HG03103 (cell line): ENCODE measurements around the gene HAPSTR1.
A peak's percentile ranks its signal among the peaks of the same experiment; 100 is the strongest.
"Not testable (repeated sequence)": the region's sequence is repeated elsewhere in the genome, so short reads cannot be mapped to it uniquely, and the experiment has no call there.

Experiments used
- ATAC-seq: cut with Tn5 transposase; IDR thresholded peaks from one replicate; pipeline ENCODE4 v1.9.1; 2021; ENCODE audit warnings: low read depth; ENCODE audit not compliant: unreplicated experiment

HAPSTR1 gene, protein sequence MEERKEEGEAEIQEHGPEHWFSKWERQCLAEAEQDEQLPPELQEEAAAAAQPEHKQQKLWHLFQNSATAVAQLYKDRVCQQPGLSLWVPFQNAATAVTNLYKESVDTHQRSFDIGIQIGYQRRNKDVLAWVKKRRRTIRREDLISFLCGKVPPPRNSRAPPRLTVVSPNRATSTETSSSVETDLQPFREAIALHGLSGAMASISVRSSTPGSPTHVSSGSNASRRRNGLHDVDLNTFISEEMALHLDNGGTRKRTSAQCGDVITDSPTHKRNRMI

DNA sequence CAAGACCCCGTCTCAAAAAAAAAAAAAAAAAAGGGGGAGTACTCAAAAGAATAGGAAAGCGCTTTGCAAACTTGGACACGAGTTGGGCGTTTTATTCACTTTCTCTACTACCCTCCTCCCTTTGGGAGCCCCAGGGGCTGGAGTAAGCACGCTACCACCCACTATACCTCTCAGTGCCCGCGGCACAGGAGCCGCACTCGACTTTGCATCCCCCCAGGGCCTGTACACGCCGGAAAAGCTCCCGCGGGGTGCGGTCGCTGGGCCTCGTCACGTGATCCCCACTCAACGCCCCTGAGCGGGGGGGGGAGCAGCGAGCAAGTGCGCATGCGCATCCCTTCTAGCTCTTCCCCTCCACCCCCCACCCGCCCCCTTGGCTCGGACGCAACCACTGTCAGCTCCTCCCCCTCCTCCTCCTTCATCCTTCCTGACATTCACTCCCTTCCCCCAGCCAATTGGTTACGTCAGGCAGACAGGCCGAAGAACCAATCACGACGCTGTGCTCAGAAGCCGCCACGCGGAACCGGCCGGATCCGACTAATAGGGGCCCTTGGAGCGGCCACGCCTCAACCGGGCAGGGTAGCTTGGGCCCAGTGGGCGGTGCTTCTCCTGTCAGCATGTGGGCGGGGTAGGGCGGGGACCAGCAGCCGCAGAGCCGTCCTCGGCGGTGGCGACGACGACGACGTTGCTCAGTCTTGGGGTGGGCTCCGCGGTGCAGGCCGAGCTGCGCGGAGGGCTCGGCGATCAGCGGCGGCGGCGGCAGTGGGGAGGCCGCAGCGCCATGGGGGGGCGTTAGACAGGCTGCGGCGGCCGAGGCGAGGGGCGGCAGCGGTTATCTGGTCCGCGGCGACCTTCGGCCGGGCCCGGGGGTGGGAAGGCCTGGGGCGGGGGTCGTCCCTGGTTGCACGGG is at the start of gene HAPSTR1:
HAPSTR1 (plus strand) TSS at position 685 of the 907 bp plus-strand sequence. CDS start 401 bp downstream, outside the sequence.
- peak; percentile 86 for ATAC-seq

DNA sequence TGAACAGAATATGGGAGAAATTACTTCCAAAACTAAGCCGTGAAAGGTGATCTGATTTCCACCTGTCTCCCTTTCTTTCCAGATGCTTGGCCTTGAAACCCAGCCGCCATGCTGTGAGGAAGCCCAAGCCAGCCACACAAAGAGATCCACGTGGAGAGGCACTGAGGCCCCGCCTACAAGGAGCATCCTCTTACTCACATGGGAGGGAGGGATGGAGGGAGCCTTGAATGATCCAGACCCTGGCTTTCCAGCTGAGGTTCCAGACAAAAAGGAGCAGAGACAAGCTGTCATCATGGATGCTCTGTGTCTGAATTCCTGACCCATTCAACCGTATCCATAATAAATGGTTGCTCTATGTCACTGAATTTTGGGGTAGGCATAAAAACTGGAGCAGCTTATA is 48.9 kb upstream of the HAPSTR1 start:
- no peak for ATAC-seq

DNA sequence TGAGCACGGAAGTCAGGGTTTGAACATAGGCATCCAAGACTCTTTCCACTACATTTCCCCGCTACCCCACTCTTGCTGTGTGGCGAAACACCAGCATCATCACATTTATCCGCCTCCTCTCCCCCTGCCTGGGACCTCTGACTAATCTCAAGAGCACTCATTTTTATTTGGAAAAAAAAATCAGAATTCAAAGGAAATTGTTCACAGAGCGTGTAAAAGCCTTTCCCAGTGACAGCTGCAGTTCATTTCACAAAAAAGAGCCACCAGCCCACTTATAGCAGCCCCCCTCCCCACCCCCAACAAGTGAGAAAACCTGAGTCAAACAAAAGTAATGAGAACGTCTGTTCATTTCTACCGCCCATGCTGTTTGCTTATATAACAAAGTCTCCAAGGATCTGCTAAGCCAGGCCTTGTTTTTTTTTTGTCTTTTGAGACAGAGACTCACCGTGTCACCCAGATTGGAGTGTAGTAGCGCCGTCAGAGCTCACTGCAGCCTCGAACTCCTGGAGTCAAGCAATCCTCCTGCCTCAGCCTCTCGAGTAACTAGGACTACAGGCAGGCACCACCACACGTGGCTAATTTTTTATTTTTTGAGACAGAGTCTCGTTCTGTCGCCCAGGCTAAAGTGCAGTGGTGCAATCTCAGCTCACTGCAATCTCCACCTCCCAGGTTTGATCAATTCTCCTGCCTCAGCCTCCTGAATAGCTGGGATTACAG is 48.3 kb upstream of the HAPSTR1 start:
- ATAC-seq, result no peak

DNA sequence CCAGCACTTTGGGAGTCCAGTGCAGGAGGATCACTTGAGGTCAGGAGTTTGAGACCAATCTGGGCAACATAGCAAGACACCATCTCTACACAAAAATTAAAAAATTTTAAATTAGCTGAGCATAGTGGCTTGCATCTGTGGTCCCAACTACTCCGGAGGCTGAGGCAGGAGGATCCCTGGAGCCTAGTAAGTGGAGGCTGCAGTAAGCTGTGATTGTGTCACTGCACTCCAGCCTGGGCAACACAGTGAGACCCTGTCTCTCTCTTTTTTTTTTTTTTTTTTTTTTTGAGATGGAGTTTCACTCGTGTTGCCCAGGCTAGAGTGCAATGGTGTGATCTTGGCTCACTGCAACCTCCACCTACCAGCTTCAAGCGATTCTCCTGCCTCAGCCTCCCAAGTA is 45.9 kb upstream of the HAPSTR1 start:
- ATAC-seq, result not testable (repeated sequence)

- no peak for ATAC-seq
Measured at GRCh38 chr16:9046667-9047055, 44.8 kb upstream of the HAPSTR1 start.

DNA sequence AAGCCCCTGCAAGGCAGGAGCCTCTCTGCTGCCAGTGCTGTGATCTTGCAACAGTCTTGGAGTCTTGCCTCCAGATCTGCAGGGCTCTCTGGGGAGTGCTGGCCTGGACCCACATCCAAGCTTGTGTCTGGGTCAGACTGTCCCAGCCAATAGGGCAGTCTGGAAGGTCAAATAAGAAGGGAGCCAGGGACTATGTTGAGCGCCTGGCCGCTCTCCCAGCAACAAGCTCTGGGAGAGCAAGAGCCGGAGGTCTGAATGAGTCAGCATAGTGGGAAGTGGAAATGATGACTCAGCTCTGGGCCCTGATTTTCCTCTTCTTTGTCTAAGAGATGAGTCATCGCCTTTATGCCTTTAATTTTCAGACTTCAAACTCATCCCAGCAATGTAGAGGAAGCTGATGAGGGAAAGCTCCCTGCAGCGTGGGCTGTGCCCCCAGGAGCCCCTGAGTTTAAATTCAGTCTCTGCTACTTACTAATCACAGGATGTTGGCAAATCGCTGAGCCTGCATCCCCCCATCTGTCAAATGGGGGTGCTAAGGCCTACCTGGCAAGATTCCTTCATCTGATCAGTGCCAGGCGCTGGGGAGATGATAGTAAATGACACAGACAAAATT is 43.6 kb upstream of the HAPSTR1 start:
- ATAC-seq, result peak; percentile 68

DNA sequence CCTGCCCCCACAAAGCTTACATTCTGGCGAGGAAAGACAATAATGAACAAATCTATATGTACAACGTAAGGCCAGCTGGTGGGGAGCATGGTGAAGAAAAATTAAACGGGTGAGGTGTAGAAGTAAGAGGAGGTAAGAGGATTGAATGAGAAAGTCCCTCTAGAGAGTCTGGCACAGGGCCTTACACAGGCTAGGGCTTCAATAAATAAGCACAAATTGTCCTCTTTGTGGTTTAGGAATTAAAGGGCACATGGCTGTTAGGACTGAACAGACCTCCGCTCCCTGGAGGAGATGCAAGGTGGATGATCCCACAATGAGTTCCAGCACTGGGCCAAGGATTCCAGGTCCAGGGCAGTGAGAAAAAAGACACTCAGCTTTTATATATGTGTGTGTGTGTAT is 43.1 kb upstream of the HAPSTR1 start:
- no peak for ATAC-seq

DNA sequence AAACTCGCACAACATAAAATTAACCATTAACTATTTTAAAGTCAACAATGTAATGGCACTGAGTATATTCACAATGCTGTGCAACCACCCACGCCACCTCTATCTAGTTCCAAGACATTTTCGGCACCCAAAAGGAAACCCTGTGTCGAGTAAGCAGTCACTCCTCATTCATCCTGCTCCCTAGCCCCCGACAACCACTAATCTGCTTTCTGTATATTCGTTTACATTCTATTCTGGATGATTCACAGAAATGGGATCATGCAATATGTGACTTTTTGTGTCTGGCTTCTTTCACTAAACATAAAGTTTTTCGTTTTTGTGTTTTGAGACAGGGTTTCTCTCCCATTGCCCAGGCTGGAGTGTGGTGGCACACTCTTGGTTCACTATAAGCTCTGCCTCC is 42.2 kb upstream of the HAPSTR1 start:
- ATAC-seq, result no peak

- no peak for ATAC-seq
Measured at GRCh38 chr16:9050102-9050830, 41.2 kb upstream of the HAPSTR1 start.

GRCh38 chr16:9053006-9053601 is 38.3 kb upstream of the HAPSTR1 start:
- no peak for ATAC-seq

GRCh38 chr16:9054460-9054859 is 37.0 kb upstream of the HAPSTR1 start:
- no peak for ATAC-seq

GRCh38 chr16:9055115-9055514 is 36.3 kb upstream of the HAPSTR1 start:
- no peak for ATAC-seq

DNA sequence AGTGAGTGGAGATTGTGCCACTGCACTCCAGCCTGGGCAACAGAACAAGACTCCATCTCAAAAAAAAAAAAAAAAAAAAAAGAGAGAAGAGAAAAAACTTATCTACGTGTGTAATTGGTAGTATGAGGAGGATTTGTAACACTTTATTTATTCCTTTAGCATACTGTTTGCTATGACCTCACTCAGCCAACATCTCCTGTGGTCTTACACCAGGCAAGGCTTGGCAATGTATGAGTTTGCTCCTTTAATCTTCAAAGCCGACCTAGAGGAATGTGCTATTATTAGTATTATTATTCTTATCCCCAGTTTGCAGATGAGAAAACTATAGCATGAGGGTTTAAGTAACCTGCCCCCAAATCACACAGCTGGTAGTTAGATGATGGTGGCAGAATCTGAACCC is 35.8 kb upstream of the HAPSTR1 start:
- ATAC-seq, result no peak

- ATAC-seq, result no peak
Measured at GRCh38 chr16:9056061-9056460, 35.4 kb upstream of the HAPSTR1 start.

DNA sequence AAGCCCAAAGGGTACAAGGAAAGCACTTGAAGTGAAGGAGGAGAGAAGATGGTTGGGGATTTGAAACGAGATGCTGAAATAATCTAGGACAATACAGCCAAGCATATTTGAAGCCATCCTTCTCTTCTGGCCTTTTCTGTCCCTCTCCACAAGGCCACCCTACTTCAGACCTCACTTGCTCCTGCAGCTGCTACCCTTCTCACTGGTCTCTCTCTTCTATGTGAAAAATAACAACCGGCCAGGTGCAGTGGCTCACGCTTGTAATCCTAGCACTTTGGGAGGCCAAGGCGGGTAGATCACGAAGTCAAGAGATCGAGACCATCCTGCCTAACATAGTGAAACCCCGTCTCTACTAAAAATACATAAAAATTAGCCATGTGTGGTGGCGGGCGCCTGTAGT is 33.2 kb upstream of the HAPSTR1 start:
- no peak for ATAC-seq

GRCh38 chr16:9060225-9060624 is 31.2 kb upstream of the HAPSTR1 start:
- ATAC-seq, result no peak

DNA sequence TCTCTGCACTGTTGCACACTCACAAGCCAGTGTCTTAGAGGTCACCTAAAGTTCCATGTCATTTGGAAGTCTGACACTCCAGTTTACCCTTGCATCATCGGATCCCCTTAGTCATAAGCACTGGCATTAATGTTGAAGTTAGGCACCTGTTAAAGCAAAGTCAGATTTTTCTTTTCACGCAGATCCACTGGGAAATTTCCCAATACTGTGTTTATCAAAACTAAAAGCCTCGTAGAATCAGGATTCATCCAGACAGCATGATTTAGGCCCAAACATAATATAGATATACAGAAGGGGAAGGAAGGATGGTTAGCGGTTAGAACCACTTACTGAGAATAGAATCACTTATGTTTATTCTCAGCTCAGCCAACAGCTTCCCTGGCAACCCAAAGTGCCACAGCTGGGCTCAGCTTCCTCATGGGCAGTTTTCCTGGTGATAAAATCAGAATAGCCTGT is 30.1 kb upstream of the HAPSTR1 start:
- no peak for ATAC-seq

- no peak for ATAC-seq
Measured at GRCh38 chr16:9062301-9062700, 29.1 kb upstream of the HAPSTR1 start.

GRCh38 chr16:9065077-9065476 is 26.4 kb upstream of the HAPSTR1 start:
- ATAC-seq, result no peak

DNA sequence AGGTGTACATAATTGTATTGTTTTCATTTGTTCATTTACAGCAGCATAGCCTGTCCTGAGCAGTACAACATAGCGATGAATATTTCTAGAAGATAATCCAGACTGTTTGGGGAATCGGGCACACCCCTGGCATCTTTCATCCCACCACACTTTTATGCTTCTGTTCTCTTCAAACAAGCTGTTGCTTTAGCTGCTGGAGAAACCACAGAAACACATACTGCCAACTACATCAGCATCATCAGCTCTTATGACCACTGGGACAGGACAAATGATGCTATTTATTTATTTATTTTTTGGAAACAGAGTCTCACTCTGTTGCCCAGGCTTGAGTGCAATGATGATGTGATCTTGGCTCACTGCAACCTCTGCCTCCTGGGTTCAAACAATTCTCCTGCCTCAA is 22.6 kb upstream of the HAPSTR1 start:
- ATAC-seq, result no peak
